SHP77 (cell line): ENCODE data around the gene BACH2.

Experiments used
- DNase-seq, 2 experiments: peaks; one replicate each; lab custom pipeline; 2025; lab: John Stamatoyannopoulos, UW

Gene BACH2

DNA sequence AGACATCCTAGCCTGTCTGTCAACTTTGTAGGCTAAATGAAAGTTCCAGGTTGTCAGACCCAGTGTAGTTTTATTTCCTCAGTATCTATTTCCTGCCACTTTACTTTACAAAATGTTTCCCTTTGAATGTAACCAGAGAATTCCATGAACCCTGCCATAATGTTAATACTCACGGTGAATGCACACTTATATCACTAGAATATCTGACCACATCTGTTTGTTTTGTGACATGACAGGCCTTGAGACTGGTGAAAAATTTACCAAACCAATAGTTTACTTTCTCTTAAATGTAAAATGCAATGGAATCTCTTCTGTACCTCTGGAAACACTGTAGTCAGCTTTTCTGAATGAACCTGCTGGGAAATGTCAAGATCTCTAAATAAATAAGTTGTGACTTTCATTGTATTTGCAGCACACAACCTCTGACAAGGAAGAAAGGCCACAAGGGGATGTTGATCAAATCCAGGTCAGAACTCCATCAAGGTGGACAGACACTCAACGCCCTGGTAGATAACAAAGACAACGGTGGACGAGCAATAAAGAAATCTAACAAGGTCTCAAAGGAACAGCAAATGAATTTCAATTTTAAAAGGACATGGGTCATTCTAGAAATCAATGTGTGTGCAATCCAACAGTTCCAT is 59.2 kb downstream of the BACH2 start:
- no peak for DNase-seq

DNA sequence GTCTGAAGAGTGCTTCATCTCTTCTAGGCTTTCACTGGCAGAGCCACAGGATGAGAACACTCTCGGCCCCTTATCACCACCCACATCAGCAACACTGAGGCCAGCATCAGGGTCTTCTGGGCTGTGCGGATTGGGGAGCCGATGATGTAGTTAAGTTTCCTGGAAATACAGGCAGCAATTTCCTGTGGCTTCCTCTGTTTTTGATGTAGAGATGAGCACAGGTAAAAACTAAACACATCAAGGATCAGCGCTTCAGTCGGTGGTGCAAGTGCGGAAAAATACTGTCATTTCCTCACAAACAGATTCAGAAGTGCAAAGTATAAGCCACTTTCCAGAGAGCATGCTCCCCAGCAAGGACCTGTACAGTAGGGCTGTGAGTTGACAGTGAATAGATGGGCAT is 62.6 kb downstream of the BACH2 start:
- DNase-seq = no peak

DNA sequence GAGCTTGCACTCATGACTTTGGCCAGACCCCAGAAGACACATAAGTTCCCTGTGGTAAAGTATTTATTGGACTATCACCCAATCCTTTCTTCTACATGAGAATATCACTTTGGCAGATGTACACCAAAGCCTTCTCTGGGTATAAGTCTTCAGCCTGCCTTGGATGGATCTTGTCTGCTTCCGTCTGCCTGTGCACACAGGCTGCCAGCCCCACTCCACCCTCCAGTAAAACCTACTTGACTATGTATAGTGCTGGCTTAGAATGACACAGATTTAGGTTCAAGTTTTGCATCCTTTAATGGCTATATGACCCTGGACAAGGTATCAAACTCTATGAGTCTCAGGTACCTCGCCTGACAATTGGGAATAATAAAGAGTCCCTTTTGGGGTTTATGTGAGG is 63.4 kb downstream of the BACH2 start:
- no peak for DNase-seq

DNA sequence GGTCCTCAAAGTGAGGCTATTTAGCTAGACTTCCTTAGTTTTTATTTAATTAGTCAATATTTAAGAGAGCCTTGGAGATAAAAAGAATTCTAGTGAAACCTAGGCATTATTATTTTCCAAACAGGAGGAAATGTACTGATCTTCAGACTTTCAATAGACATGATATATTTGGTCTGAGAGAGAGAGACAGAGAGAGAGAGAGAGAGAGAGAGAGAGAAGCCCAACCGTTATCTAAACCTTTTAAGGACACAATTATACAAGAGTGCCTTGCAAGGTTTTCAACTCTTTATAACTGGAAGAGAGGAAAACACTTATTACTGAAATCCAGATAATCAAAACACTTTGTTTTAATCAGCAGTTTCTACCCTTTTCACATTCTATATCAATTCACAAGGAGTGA is 64.8 kb downstream of the BACH2 start:
- DNase-seq = no peak

DNA sequence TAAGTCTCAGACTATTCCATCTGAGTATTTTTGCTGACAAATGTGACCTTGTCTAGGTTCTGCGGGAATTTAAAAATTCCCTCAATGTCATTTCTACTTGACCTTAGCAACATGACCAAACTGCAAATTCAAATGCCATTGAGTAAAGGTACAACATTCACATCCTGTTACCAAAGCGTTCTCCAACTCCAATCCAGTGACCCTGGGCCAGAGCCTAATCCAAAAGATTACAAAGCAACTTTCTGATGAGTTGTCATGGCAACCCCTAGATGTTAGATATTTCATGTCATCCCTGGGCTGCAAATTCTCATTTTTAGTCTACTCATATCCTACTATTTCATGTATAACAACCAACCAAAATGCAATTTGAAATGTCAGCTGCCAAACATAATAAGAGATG is 65.3 kb downstream of the BACH2 start:
- DNase-seq = no peak

DNA sequence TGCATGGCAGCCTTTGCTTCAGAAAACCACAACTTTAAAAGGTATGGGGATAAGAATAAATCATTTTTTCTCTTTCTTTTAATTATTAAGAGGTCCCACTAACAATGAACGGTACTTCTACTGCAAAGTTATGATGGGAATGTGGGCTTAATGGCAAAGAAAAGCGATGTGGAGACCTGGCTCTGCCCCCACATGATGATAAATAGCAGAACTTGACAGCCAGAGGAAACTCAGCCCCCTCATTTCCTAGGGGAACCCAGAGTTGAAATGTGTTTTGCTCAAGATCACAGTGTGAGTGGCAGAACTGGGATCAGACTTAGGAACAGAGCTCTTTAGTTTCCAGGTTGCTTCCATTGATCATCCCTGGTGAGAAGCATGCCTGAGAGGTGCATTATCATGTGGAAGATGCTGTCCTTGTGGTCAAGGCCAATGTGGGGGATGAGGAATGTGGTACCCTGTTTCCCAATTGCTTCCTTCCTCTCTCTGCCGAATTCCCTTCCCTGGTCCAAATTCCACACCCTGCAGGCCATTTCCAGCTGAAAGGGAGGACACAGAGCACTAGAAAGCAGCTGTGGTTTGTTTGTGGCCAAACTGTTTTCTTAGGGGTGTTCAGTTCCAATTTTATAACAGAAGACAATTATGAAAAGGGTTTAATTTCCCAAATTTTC is 66.0 kb downstream of the BACH2 start:
- no peak for DNase-seq

DNA sequence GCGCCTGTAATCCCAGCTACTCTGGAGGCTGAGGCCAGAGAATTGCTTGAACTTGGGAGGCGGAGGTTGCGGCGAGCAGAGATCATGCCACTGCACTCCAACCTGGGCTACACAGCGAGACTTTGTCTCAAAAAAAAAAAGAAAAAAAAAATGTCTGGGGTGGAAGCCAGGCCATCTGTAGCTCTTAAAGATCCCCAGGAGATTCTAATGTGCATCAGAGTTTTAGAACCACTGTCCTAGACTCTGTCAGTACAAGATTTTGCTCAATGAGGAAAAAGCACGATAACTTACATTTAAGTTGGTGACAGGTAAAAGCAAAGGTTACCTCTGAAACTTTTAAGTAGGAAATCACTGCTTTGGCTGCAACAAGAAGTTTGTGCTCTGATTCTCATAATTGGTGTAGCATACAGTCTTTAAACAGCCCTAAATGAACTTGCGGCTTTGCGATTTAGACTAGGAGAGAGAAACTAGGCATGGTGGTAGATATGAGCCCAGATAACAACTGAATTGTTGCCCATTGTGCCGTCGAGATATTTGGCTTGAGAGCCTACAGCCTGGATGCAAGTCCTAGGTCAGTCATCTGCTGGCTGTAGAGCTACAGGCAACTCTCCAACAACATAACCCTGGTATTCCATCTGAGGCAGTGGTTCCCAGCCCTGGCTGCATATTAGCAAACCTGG is 67.2 kb downstream of the BACH2 start:
- no peak for DNase-seq

DNA sequence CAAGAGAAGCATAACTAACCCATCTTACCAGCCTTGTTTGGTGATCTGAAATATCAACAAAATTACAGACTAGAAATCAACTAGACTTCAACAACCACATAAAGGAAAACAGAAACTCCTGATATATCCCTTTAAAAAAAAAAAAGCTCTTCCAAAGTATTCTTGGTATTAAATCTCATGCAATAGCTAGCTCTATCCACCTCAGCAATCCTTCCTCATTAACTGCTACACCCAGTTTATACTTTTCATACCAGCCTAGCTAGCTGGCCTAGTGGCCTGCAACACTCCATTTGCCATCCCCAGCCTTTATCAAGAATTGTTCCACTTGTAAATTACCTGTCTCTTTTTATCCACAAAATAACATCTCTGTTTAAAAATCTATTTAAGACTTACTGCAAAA is 69.0 kb downstream of the BACH2 start:
- no peak for DNase-seq

DNA sequence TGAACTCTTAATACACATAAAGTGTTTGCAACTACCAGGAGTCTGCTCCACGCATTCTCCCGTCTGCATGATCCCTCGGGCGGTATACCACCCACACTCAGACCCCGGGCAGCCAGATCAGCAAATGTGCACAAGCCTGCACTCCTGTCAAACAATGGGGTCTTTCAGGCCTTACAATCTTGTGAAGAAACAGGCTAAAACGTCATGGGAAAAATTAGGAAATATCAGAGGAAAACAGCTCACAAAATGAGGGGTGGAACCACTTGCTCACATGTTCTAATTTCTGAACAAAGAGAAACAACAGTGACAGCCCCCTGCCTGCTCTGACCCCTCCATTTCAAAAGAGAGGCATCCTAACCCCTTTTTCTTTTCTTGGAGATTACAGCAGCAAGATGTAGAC is 69.4 kb downstream of the BACH2 start:
- DNase-seq = no peak

DNA sequence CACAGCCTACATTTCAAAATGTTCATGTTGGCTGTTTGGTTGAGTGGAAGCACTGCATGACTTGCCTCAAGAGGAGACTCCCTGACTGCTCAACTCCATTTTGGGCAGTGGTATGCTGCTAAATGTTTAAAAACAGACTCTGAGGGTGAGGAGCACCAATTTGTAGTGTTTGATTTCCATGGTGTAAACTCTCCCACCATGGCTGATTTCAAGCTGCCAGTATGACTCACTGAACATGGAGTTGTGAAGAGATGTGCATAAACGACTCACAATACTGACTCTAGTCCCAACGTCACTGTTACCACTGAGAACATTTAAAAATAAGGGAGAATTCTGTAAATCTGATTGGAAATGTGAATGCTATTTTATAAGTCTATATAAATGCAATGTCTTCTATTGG is 70.4 kb downstream of the BACH2 start:
- no peak for DNase-seq

DNA sequence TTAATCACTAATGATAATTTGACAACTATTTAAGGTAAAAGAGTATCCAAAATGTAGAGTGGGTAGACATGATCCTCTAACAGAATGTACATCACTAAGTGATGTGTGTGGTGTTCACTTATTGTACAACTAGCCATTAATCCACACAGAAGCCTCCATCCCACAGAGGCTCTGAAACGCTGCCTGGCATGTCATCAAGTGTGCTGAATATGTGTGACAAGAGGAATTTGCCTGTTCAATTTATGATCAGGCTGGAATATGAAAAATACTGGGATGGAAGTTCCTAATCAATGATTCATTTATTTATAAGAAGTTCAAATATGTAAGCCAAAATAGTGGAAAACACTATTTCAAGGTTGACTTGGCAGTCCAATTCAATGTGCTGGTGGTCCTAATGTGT is 72.4 kb downstream of the BACH2 start:
- DNase-seq = no peak

DNA sequence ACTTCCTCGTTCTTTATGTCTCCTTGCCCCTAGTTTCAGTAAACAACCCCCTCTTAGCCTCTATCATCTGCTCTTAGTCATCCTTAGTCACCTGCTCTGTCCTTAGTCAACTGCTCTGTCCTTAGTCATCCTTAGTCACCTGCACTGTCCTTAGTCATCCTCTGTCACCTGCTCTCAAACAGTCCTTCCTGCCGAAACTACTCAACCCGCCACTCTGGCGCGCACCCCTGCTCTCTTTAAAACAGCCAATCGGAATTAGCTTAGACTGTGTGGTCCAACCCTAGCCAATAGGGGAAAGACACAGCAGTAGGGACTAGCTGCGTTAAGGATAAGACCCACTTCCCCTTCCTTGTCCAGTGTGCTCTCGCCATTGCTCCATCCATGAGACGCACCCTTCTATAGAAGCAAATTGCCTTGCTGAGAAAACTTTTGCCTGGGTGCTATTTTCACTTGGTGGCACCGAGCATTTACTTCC is 73.9 kb downstream of the BACH2 start:
- no peak for DNase-seq

DNA sequence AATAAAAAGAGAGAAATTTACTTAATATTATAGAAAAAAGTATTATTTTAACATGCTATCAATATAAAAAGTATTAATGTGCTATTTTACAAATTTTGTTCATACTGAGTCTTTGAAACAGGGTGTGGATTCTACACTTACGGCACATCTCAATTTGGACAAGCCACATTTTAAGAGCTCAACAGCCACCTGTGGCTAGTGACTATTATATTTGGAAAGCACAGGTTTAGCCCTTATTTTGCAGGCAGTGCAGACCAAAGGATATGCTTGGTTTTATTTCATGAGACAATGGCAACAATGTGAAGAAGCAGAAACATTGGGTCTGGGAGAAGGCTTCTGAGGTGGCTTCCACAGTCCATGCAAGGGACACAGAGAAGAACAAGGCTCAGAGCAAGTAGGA is 74.6 kb downstream of the BACH2 start:
- no peak for DNase-seq

DNA sequence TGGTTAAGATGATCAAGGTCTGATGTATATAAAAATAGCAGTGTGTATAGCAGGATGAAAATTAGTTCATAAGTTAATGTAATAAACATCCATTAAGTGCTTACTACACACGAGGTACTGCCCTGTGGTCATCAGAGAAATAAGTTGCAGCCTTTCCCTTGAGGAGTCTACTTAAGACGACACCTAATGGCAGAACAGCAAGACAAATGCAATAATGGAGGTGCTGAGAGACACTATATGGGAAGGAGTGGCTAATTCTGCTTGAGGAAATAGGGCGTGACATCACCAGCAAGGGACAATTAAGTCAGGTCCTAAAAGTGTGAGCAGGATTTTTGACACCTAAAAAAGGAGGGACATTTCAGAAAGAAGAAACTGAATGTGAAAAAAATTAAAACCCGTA is 75.2 kb downstream of the BACH2 start:
- DNase-seq = no peak

DNA sequence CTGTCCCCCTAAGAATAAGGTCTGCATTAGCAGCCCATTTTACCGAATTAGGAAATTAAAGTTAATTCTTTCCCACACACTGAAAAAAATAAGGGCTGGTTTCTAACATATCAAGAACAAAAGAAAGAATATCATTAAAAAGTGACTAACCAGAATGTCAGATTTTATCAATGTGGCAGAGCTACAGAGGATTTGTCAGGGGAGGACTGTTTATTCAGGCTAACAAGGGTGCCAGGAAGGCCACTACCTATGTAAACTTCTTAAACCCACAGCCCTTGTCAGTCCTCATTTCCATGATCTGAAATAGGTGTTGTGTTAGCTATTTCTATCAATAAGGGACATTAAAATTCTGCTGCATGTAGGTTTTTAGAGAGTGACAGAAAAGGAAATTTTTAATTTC is 76.4 kb downstream of the BACH2 start:
- no peak for DNase-seq

DNA sequence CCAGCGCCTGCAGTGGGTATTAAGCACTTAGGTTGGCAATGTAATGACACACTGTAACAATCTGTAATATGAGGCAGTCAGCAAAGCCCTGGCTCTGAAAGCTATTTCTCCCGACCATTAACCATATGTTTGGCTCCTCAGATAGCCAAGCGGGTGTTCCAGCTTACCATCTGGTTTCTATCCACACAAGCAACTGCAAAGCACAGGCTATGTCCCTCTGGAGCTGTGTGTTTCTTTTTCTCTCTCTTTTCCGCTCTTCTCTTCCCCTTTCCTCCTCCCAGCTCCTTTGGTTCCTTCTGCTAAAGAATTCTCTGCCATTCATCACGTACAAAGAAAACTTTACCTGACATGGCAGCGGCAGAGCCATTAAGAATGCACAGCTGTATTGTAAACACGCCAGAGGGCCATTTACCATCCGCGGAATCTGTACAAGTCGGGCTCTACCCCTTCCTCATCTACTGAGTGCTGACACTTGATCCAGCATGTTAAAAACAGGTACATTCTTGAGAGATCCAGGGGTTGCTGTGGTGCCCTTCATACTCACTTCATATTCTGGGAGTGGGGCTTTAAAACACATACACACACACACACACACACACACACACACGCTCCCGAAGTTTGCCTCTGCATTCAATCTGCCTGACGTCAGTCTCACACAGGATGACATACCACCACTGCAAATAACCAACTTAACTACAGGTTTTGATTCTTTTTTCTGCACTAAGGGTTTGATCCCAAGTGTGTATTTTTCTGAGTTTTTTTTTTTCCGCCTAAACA is 77.2 kb downstream of the BACH2 start:
- peak; percentile 39 to 54 for DNase-seq

DNA sequence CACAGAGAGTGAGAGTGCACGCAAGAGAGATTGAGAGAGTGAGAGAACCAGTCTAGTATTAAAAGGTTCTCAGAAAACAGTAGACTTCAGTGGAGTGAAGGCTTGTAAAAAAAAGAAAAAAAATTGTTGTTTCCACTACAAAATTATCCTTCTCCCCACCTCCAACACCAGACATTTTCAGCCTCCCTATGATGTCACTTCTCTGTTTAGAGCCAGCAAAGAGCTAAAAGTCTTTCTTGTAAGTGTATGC is 77.8 kb downstream of the BACH2 start:
- DNase-seq = no peak

DNA sequence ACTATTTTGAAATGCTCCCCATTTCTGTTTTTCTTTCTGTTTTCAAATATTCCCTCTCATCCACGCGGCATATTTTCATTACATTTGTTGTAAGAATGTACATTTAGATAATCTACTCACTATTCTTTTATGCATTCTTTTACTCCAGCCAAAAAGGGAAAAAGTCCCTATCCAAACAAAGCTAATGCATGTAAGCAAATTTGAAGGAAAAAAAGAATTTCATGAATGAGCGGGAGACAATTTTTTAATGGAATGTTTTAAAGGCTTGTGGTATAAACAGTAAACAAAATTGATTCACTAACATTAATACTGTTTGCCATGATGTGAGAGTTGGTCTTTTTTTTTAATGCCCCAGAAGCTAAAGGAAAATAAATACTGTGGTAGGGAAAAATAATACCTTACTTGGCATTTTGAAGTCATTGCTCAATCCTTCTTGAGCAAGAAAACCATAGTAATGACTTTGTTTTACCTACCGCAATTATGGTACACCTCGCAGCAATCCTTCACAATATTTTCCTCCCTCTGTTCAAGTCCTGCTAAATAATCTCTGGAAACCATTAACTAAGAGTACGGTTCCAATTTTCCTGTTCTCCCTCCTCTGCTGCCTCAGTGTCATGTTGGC is 79.0 kb downstream of the BACH2 start:
- DNase-seq = no peak

DNA sequence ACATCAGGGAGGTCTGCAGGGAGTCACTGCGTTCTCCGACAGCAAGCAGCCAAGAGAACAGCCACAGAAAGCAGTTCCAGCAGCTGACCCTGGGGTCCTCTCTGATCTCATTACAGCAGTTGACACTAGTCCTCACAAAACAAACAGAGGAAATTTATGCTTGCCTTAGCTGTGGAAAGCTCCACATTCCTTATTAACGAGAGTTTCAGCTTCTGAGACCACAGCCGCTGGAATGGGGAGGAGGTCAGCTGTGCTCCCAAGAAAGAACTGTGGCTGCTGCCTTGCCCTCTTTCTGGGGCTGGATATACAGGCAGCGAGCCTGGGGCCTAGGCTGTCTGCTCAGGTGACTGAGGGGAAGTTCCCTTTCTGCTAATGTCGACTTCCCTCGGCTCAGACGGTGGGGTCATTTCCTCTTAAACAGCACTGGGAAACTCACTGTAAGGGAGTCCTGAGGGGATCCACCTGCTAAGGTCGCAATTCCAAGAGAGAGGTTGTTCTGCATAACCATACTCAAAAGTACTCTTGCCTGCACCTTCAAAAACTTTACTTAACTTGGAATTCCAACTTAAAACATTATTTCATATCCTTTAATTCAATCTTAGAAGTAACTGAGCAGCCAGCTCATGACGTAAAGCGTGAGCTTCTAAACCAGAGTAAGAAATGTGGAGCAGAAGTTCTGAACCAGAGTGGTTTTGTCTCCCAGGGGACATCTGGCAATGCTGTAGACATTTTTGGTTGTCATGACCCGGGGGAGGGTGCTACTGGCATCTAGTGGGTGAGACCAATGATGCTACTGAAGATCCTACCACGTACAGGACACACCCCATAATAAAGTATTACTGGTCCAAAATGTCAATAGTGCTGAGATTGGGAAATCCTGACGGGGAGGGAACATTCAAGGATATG is 80.3 kb downstream of the BACH2 start:
- peak; percentile 6 to 18 for DNase-seq

DNA sequence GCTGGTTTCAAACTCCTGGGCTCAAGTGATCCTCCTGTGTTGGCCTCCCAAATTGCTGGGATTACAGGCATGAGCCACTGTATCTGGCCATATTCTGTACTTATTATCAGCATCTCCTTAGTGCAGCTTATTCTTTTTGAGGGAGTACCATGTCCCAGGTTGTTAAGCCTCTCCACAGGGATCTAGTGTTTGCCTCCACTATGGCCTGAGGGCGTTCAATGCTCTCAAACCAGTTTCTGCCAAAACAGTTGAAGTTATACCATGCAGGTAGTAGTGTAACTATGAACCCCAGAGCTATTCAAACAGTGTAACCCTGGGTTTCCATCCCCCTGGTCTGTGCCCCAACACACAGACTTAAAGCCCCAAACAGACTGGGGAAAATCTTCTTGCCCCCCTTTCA is 81.7 kb downstream of the BACH2 start:
- no peak for DNase-seq

DNA sequence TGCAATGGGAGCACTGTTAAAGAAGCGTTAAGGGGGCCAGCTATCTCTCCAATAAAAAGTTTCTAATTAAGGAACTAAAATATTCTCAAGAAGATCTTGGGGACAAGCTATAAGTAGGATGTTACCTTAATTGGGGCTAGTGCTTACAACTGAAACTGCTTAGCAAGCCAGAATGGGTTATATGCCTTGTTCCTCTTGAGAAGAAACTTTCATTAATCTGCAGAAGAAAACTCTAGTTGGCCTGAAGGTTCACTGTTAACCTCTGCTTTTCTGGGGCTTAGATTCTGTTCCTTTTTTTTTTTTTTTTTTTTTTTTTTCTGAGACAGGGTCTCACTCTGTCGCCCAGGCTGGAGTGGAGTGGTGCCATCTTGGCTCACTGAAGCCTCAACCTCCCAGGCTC is 82.2 kb downstream of the BACH2 start:
- DNase-seq = no peak

DNA sequence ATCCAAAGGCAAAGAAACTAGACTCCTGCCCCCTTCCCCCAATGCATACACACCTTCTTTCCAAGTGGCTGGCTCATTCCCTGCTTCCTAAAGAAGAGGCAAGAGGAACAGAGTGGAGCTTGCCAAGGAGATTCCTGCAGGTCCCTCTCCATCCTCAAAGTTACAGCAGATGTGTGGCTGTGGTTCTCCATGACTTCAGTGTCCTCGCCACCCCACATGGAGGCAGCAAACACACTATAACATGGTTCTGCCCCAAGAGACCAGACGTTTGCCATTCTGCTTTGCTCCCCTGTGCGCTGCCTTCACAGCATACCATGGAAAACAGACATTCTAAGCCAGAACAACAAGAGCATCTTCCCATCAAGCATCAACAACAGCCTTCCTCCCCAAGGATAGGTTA is 84.4 kb downstream of the BACH2 start:
- no peak for DNase-seq
